GM20431 (cell line): ENCODE data around the gene OR2AJ1.

Experiments used
- in situ Hi-C: fragments of 300-500 bp; cut with MseI, MboI; formaldehyde crosslinking; loops from one replicate; pipeline ENCODE4 v1.15.0; 2020; ENCODE audit warnings: low sequenced_read_pairs; ENCODE audit not compliant: unreplicated experiment

The OR2AJ1 gene

GRCh38 chr1:247953408-247953807 is 28.7 kb downstream of the OR2AJ1 start:
- in situ Hi-C loops: no loop called here

- in situ Hi-C loops: no loop called here
These were observed 37.1 kb downstream of the OR2AJ1 start for GRCh38 chr1:247961791-247962190.

GRCh38 chr1:247962911-247963588 is 38.4 kb downstream of the OR2AJ1 start:
- in situ Hi-C loops: no loop called here

GRCh38 chr1:247964933-247965332 is 40.2 kb downstream of the OR2AJ1 start, which contains the start of gene OR2AK2:
Gene OR2AK2 (plus strand): TSS chr1:247965233. CDS start chr1:247965377, 144 bp downstream.
- in situ Hi-C loops: no loop called here

- in situ Hi-C loops: no loop called here
These were observed 42.0 kb downstream of the OR2AJ1 start for GRCh38 chr1:247966532-247967204.
